ENCODE results near the gene RSF1.

RSF1 gene

GRCh38 chr11:77800449-77800848 is 20.1 kb downstream of the RSF1 start:
- DNase-seq: no peak

GRCh38 chr11:77799338-77799737 is 21.2 kb downstream of the RSF1 start:
- DNase-seq: no peak

GRCh38 chr11:77793972-77794371 is 26.6 kb downstream of the RSF1 start:
- DNase-seq: no peak

- no peak for DNase-seq
These were observed 29.2 kb downstream of the RSF1 start for GRCh38 chr11:77791301-77791700.

- no peak for DNase-seq
These were observed 30.6 kb downstream of the RSF1 start for GRCh38 chr11:77789731-77790476.

DNA sequence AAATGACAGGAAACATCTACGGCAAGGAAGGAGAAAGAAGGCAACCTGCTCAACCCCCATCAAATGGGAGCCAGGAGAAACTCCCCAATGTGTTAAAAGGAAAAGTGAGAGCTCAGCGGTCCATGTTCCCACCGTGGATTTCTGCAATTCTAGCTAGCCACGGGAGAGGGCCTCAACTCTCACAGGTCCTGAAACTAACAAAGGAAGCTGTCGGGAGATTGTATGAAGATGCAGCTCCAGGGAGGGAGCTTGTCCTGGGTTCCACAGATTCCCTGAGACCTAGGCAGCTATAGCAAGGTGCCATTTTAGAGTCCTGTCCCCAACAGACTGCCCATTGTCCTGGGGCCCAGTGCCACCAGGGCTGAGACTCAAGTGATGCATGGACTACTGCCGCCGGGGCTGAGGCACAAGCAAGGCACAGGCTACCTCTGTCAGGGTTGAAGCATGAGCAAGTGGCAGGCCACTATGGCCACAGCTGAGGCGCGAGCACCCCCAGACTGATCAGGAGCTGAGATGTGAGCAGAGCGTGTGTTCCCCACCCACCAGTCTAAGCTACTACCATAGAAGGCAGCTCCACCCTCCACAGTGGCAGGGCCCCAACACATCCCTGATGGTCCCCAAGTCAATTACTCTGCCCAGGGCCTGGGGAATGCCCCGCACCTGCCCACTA is 31.3 kb downstream of the RSF1 start:
- DNase-seq: no peak

- DNase-seq: no peak
These were observed 36.0 kb downstream of the RSF1 start for GRCh38 chr11:77784572-77784971.

GRCh38 chr11:77783025-77783424 is 37.5 kb downstream of the RSF1 start:
- no peak for DNase-seq

- no peak for DNase-seq
These were observed 40.6 kb downstream of the RSF1 start for GRCh38 chr11:77779935-77780334.

- DNase-seq: no peak
These were observed 42.0 kb downstream of the RSF1 start for GRCh38 chr11:77778549-77778948.

DNA sequence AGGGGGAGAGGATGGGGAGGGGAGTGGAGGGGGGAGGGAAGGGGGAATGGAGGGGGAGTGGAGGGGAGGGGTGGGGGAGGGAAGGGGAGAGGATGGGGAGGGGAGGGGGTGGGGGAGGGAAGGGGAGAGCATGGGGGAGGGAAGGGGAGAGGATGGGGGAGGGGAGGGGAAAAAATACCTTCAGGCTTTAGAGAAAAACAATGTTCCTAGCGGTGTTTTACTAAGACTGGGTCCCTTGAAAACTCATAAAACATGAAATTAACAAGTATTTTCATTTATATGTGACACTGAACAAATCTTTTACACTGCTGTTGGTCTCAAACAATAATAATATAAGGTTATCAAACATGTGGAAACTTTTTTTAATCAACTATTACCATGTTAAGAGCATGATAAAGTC is 42.4 kb downstream of the RSF1 start:
- no peak for DNase-seq

GRCh38 chr11:77776455-77776854 is 44.1 kb downstream of the RSF1 start:
- peak; percentile 22 for DNase-seq

- no peak for DNase-seq
These were observed 44.6 kb downstream of the RSF1 start for GRCh38 chr11:77775936-77776335.

DNA sequence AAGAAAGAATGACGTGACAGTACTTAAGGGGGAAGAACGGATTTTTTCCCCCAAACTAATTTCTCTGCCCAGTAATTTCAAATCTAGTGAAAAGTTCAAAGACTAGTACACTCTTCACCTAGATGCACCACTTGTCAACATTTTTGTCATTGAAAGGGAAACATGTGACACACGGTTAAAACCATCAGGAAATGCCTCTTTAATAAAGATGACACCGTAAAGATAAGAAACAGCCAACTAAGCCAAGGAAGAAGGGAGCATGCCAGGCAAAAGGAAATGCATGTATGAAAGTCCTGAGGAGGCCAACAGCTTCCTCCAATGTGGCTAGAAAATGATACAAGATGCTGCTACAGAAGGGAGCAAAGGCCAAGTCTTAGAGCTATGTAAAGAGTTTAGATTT is 49.4 kb downstream of the RSF1 start:
- DNase-seq: no peak

DNA sequence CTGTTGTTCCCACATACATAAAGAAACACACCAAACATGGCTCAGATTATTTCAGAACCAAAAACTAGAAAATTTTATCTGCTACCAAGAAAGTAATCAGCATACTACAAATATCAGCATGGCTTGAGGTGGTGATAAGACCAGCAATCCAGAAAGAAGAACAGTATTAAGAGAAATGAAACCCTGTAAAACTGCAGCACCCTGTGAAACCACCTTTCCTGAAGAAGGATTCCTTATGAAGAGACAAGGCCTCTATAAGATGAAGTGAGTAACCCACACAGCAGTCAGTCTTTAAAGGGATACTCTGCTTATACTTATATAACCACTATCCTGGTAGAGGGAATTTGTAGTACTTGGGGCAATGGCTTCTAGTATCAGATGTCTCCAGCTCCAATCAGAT is 49.9 kb downstream of the RSF1 start:
- DNase-seq: no peak

DNA sequence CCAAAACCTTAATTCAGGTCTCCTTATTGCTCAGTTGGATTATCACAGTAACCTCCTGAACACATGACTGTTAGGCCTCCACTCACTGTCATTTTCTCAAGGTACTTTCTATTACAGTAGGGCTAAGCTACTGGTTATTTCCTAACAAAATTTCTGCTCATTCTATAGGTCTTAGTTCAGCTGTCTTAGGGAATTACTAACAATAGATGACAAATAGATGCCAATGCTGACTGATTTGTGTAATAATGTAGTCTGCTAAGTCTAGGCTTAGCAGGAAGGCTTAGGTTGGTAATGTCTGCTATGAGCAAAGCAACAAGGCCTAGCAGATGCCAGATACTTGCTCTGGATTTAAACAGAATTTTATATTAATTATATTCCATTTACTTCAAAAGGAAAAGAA is 58.1 kb downstream of the RSF1 start:
- DNase-seq: no peak

GRCh38 chr11:77761491-77761890 is 59.0 kb downstream of the RSF1 start:
- no peak for DNase-seq

GRCh38 chr11:77758331-77758730 is 62.2 kb downstream of the RSF1 start:
- DNase-seq: no peak

DNA sequence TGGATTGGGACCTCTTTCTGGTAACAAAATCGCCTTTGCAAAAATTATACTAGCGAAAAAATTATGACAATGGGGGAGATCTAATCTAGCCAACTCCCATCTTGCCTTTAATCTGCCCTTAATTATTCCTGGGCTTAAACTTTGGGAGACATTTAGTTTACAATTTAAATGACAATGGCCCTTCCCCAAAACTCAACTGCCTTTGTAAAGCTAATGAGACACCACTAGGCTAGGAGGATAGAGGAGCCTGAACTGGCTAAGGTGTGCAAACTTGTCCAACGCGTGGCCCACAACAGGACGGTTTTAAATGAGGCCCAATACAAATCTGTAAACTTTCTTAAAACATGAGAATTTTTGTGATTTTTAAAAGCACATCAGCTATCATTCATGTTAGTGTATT is 67.3 kb downstream of the RSF1 start:
- no peak for DNase-seq

DNA sequence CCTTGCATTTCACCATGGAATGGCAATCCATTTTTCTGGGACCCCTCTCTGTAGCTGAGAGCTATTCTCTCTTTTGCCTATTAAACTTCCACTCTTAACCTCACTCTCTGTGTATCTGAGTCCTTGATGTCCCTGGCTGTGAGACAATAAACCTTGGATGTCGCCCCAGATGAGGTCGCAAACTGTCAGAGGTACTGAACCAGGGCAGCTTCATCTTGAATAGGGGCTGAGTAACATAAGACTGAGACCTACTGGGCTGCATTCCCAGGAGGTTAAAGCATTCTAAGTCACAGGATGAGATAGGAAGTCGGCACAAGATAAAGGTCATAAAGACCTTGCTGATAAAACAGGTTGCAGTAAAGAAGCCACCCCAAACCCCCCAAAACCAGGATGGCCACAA is 68.0 kb downstream of the RSF1 start:
- no peak for DNase-seq

DNA sequence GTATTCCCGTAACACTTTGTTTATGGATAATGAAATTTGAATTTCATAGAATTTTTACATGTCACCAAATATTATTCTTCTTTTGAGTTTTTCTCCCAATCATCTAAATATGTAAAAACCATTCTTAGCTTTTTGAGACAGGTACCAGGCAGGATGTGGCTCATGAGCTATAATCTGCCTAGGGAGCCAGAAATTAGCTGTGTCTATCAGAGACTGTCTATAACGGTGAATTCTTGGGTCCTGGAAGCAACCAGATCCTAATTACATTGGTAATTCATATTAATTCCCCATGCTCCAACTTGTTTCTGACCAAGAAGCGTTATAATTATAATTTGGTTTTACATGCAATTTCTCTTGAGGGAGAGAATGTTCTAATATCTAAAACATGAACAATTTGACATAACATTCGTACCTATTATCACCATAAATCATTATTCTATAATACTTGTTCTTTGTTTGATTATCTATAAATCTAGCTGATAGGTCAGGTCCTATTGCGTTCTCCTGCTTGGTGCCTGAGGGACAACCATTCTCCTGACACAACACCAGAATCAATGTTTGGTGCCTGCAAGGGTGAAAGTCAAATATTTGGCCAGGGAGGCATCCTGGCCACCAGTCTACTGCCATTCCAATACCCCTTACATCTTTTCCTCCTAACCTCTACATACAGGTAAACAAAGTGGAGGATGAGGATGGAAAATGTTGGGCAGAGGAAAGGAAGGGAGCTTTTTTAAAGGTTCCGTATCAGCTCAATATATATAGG is 69.9 kb downstream of the RSF1 start:
- DNase-seq: no peak

GRCh38 chr11:77749232-77749631 is 71.3 kb downstream of the RSF1 start:
- no peak for DNase-seq

GRCh38 chr11:77748266-77748665 is 72.3 kb downstream of the RSF1 start:
- no peak for DNase-seq

DNA sequence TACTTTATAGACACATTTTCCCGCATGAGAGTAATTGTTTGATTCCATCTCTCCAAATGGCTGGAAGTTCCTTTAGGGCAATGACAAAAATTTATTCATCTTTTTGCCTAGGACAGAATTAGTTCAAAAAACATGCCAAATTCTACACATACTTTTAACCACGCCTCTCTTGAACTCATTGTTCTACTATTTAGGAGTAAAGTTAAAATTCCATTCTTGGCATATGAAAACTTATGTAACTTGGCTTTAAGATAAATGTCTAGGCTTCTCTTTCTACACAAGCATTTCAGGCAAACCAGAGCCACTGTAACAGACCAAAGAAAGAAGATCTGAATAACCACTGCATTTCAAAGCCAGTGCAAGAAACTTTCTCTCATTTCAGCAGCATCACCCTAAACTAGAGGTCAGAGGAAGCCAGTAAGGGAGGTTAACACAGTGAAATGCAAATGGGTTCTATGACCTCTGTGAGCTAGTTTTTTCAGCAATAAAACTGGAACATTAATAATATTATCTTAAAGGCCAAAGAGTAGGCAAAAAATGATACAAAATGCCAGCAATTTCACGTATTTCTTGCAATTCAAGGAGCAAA is 73.0 kb downstream of the RSF1 start:
- DNase-seq: no peak
